Choroid plexus epithelial cell (primary cell): Measurements from ENCODE around the gene GABRE.

Experiments used
- DNase-seq: peaks from one replicate; pipeline ENCODE4 v3.0.0-alpha.2; 2010; ENCODE audit warnings: low read depth
- H3K4me3 ChIP-seq: 2 replicates; pipeline ENCODE4 v1.5.1; 2011; ENCODE audit warnings: low read depth, mild to moderate bottlenecking, control low read depth, low read length, moderate library complexity
- CTCF ChIP-seq: conservative IDR thresholded peaks from 2 replicates; pipeline ENCODE4 v1.5.1; 2011; ENCODE audit warnings: low read depth, mild to moderate bottlenecking, control low read depth, inconsistent platforms, low read length, moderate library complexity

Gene GABRE

GRCh38 chrX:151974336-151975227 is at the start of gene GABRE:
TSS of gene GABRE (minus strand) at chrX:151974676. CDS start at chrX:151974625, 51 bp downstream.
- H3K4me3 ChIP-seq: peak within 1 kb of the TSS; percentile 63
- no peak for TF ChIP-seq CTCF
- peak; percentile 35 for DNase-seq

GRCh38 chrX:152020888-152021287 is 46.4 kb upstream of the GABRE start:
- TF ChIP-seq CTCF: no peak
- no peak for DNase-seq
- H3K4me3 ChIP-seq: no peak overlapping the region

GRCh38 chrX:151999813-152000212 is 25.3 kb upstream of the GABRE start:
- TF ChIP-seq CTCF: no peak
- H3K4me3 ChIP-seq: no peak overlapping the region
- no peak for DNase-seq

- TF ChIP-seq CTCF: no peak
- DNase-seq: no peak
- H3K4me3 ChIP-seq: no peak overlapping the region
Measured at GRCh38 chrX:151997539-151997938, 23.1 kb upstream of the GABRE start.

- TF ChIP-seq CTCF: no peak
- H3K4me3 ChIP-seq: no peak overlapping the region
- no peak for DNase-seq
Measured at GRCh38 chrX:151996347-151996746, 21.9 kb upstream of the GABRE start.

- H3K4me3 ChIP-seq: no peak overlapping the region
- TF ChIP-seq CTCF: no peak
- no peak for DNase-seq
Measured at GRCh38 chrX:151994476-151994875, 20.0 kb upstream of the GABRE start.

- no peak overlapping the region for H3K4me3 ChIP-seq
- peak; percentile 38 for DNase-seq
- no peak for TF ChIP-seq CTCF
Measured at GRCh38 chrX:151988706-151989299, 14.3 kb upstream of the GABRE start.
